GM21447 (cell line): Measurements from ENCODE around the gene SGTA.

ENCODE experiments used
- ATAC-seq: cut with Tn5 transposase; IDR thresholded peaks from one replicate; pipeline ENCODE4 v1.9.1; 2021; ENCODE audit not compliant: unreplicated experiment

SGTA gene

DNA sequence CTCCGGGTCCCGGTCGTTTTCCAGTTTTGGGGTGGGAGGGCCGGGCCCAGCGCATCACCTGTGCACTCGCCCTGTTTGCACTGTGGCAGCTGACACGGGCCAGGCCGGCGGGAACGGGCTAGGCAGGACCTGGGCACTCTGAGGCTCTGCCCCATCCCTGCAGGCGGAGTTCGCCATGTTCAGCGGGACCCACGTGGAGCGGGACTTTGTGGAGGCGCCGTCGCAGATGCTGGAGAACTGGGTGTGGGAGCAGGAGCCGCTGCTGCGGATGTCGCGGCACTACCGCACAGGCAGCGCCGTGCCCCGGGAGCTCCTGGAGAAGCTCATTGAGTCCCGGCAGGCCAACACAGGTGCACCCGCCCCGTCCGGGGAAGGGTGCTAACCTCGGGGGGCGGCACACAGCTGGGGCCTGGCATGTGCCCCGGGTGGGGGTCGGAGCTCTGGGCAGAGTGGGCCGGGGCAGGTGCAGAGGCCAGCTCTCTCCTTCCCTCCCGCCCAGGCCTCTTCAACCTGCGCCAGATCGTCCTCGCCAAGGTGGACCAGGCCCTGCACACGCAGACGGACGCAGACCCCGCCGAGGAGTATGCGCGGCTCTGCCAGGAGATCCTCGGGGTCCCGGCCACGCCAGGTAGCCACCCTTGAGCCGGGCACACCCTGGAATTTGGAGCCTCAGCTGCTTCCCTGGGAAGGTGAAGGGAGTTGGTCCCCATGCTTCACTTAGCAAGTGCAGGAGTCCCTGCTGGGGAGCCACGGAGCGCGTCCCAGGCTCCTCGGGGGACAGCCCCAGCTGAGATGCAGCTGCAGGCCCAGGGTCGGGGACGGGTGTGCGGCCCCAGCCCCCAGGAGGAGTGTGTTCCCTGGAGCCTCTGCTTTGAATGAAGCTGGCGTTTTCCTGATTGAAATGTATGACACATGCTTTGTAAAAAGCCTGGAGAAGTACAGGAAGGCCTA lies 27.3 kb upstream of the SGTA start:
- no peak for ATAC-seq

DNA sequence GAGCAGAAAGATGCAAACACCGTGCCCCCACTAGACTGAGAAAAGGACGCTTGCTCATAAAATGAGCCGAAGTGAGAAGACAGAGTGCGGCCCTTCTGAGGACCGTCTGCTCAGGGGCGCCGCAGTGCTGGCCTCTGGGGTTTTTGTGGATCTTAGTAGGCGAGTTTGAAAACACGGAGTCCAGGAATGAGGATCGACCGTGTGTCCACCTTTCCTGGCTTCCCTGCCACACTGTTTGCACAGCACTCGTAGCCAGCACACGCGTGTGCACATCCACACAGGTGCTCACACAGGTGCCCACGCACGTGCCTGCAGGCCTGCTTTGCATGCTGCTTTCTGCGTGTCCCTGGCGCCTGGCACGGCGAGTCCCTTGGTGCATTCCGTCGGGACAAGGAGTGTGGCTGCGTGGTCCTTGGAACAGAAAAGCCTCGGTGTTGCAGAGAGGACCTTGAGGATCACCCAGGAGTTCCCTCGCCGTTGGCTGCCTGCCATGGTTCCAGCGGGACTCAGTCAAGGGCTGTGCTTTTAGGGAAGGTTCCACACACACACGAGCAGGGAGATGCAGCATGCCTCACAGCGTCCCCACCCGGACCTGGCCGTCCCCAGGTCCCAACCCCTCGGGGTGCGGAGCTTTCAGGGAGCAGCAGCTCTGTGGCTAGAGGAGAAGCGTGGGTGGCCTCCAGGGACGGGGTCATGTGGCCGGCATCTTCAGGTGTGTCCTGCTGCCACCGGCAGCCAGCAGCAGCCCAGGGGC lies 26.5 kb upstream of the SGTA start:
- ATAC-seq = no peak

DNA sequence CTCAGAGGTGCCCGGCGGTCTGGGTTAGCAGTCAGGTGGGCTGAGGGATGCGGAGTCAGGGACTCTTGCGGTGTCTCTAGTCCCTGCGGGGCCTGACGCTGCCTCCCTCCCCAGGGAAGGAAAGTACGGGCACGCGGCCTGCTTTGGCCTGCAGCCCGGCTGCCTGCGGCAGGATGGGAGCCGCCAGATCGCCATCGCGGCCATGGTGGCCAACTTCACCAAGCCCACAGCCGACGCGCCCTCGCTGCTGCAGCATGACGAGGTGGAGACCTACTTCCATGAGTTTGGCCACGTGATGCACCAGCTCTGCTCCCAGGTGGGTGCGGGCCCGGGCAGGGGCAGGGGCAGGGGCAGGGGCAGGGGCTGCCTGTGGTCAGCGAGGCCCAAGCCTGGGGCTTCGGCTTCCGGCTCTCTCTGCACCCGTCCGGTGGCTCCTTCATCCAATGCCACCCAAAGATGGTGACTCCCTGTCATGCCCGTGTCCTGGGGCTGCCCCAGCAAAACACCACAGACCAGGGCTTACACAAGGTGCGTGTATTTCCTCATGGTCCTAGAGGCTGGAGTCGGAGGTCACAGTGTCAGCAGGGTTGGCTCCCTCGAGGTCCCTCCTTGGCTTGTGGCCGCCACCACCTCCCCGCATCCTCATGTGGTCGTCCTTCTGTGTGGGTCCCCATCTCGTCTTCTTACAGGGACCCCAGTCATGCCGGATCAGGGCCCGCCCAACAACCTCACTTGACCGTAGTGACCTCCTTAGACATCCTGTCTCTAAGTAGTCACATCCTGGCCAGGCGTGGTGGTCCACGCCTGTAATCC lies 25.3 kb upstream of the SGTA start:
- ATAC-seq = no peak

DNA sequence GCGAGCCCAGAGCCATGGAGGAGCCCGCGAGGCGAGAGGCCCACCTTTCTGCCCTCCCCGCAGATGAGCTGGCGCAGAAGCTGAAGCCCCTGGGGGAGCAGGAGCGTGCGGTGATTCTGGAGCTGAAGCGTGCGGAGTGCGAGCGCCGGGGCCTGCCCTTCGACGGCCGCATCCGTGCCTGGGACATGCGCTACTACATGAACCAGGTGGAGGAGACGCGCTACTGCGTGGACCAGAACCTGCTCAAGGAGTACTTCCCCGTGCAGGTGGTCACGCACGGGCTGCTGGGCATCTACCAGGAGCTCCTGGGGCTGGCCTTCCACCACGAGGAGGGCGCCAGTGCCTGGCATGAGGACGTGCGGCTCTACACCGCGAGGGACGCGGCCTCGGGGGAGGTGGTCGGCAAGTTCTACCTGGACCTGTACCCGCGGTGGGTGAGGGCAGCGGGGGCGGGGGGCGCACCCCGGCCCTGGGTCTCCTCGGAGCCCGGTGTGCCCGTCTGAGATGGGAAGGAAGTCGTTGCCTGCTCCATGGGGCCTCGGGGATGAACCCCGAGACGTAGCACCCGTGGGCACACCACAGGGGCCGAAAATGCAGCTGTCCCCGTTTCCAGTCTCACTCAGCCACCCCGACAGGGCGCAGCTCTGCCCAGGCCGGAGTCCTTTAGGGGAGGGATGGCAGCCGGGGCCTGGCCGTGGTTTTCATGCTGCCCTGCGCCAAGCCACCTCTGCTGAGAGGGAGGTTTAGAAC lies 24.5 kb upstream of the SGTA start:
- no peak for ATAC-seq

DNA sequence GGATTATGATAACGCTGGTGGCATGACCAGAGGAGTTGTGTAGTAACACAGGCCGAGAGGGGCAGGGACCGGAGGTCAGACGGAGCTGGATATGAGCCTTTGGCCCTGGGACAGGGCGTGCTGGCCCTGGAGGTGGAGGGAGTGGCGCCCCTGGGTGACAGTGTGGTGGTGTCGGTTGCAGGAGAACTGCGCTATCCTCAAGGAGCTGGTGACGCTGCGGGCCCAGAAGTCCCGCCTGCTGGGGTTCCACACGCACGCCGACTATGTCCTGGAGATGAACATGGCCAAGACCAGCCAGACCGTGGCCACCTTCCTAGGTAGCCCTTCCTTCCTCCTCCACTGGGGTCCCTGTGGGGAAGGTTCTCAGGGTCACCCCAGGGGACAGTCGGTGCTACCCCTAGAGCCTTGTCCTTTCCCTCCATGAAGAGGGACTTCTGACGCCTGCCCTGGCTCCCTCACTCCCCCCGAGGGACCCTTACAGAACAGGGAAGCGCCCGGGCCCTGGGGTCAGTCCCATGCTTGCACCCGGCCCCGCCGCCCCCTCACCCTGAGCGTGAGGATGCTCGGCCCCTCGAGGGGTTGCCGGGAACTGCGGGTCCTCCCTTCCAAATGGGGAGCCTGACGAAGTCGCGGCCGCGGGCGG lies 23.8 kb upstream of the SGTA start:
- ATAC-seq = no peak

DNA sequence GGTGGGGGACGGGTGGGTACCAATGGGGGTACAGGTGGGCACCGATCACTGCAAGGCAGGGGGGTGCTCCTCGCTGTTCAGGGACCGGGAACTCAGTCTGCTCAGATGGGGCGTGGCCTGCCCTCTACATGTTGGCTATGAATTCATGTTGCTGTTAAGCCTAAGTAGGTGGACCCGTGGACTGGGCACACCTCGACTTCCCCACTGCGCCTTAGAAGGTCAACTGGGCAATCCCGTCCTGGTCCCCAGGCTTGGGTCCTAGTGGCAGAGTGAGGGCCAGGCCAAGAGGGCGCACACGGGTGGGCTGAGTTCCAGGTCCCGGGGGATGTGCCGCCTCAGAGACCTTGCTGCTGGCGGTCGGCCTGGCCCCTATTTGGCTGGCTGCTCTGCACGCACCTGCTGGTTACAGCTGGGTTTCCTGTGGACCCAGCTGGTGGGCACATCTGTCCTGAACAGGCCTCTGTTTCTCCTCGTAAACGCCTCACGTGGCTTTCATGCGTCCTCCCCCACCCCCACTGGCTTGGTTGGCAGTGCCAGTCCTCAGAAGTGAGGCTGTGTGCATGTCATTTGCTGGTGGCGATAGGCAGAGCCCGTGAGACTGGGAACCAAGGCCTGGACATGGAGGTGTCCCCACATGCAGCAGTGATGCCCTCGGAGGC lies 23.0 kb upstream of the SGTA start:
- ATAC-seq = no peak

DNA sequence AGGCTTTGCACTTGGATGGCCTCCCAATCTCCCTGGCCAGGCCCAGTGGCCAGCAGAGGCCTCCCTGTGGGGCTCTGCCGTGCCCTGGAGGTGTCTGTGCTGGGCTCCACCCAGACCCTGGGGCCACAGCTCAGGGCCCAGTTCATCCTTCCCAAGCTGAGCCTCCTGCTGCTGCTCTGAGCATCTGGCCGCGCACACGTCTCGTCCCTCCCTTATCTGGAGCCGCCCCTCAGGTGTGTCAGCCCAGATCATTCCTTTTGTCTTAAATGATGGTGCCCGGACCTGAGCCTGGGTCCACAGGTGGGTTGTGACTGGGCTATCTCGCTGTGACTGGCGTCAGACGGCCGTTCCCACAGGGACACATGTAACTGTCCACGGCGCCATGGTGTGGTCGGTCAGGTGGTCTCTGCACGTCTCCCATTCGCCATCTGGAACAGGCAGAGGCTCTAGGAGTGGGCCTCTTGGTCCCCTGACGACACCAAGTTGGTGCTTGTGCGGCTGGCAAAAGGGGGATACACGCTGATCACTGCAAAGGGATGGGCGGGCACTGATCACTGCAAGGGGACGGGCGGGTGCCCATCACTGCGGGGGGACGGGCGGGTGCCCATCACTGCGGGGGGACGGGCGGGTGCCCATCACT lies 22.3 kb upstream of the SGTA start:
- ATAC-seq = no peak

DNA sequence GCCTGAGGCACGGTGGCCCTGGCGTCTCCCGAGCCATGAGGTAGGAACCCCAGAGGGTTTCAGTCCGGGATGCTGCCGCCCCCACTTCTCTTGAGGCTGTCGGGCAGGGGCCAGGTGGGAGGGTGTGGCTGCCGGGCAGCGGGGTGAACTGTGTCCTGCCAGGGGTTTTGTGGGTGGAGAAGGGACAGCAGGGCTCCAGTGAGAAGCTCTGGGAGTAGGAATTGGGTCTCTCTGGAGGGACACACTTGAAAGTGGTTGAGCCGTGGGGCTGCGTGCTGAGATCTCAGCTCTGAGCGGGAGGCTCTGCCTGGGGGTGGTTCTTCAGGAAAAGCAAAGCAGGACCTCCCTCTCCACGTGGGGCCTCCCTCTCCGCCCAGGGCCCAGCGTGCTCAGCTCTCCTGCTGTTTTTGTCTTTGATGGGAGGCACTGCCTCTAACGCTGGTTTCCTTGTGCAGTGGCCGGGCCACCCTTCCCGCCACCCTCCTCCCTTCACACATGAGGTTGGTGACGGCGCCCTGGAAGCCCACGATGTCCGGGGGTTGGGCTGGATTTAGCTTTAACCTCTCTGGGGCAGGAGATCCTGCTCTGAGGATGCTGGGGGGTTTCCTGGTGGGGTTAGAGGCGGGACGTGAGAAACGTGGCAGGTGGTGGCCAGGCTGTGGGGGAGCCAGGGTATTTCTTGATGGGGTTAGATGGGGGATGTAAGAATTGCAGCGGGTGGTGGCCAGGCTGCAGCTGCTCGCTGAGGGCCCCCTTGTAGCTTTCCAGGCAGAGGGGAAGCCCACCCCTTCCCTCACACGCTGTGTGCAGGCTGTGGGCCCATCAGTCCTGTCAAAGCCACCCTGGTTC lies 21.3 kb upstream of the SGTA start:
- ATAC-seq = no peak

DNA sequence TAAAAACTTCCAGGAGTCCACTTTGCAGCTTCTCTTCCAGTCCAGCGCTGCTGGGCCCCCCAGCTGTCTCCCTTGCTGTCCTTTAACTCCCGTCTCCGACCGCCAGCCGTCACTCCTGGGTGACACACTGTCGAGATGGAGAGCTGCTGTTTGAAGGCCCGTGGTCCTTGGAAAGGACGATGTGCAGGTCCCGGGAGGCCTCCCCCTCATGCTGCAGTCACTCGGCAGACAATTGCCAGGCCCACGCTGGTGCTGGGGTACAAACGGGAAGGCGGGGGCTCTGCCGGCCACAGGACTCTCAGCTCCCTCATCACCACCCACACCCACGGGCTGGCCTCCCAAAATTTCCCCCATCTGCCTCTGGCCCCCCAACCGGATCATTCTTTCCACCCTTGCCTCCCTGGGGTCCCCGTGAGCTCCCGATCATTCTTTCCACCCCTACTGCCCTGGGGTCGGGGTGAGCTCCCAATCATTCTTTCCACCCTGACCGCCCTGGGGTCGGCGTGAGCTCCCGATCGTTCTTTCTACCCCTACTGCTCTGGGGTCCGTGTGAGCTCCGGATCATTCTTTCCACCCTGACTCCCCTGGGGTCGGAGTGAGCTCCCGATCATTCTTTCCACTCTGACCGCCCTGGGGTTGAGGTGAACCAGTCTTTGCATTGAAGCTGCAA lies 20.5 kb upstream of the SGTA start:
- ATAC-seq = no peak

DNA sequence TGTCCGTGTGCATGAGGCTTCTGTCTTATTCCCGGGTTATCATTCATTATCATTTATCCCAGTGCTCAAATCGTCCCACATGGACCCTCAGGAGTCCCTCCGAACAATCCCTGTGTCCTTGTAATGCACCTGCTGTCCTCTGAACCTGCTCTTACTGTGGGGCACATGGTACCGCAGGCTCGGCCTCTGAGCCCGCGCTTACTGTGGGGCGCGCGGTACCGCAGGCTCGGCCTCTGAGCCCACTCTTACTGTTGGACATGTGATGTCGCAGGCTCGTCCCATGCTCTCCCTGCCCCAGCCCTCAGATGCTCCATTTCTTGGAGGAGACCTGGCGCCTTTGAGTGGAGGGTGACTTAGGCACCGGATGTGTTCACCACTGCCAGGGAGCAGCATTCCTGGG lies 19.8 kb upstream of the SGTA start:
- ATAC-seq = no peak

DNA sequence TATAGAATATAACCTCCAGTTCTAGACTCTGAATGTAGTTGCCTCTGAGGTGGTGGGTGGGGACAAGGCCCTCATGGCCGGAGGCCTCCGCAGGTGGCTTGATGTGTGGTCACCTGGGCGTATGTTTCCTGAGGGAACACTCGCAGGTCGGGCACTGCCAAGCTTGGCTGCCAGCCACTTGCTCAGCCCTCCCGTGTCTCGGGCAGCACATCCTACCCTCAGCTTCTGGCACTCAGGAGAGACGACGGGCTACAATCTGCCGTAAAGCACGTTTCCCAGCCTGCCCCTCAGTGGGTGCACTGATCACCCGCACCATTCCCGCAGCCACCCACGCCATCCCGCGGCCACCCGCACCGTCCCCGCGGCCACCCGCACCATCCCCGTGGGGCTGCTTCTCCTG lies 17.4 kb upstream of the SGTA start:
- ATAC-seq = no peak

DNA sequence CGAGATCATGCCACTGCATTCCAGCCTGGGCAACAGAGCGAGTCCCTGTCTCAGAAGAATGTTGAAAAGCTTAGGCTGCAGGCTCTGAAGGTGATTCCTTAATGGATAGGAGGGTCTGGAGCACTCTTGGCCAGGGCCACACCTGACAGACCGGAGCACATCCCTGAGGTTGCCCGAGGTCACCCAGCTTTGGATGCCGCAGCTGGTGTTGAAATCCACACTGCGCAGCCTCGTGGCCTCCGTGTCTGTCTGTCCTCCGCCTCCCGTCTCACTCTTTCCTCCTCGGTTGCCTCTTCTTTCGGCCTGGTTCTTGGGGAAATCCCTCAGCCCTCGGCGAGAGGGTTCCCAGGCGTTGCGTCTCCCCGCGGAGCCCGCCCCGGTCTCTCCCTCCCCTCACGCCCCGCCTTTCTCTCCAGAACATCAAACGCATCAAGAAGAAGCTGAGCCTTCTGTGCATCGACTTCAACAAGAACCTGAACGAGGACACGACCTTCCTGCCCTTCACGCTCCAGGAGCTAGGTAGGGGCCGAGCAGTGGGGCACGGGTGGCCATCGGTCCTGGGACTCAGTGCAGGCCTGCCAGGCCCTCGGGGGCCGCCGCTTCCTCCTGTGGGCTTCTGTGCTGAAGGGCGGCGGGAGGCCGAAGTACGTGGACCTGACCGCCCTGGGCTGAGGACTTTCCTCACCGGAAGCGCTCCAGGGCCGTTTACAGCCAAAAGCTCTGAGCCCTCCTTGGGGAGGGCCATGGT lies 16.4 kb upstream of the SGTA start:
- ATAC-seq = no peak

DNA sequence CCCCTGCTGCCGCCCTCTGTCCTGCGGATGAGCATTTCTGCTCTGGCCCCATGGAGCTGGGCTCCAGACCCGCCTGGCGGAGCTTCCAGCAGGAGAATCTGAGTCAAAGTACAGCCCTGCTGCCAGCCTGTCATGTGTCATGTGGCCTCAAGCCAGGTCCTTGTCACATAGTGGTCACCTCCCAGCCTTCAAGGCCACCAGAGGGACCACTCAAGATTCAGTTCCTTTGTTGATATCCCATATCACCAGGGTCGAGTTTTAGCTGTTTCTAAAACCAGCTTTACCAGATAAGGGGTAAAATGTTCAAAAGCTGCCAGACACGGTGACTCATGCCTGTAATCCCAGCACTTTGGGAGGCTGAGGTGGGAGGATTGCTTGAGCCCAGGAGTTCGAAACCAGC lies 15.7 kb upstream of the SGTA start:
- ATAC-seq = no peak

DNA sequence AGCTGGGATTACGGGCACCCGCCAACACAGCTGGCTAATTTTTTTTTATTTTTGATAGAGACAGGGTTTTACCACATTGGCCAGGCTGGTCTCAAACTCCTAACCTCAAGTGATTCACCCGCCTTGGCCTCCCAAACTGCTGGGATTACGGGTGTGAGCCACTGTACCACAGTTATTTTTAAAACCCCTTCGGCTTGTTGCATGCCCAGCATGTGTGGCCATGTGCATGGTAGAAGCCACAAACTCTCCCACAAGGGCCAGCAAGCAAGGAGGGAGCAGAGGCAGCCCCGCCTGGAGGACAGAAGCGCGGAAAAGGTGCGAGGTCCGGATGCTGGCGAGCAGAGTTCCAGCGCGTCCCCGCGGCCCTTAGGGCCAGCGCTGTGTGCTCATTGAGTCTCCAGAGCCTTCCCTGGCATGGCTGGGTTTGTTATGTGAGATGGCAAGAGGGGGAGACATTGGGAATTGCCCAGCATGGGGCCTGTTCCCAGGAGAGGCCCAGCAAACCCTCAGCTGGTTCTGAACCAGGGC lies 15.1 kb upstream of the SGTA start:
- no peak for ATAC-seq

DNA sequence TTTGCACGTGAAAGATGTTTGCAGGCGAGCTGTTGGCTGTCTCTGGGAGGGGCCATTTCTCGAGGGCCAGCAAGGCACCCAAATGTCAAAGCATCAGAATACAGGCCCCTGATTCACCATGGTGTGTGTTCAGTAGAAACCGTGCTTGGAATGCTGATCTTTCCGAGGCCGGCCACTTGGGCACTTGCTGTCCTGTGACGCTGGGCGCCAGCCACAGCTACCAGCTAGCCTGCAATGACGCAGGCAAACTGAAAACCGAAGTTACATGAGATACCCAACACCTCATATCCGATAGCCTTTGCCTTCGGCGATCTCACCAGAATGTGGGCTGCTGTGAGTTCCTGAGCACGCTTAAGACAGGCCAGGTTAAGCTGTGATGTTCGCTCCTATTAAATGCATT lies 14.2 kb upstream of the SGTA start:
- no peak for ATAC-seq

DNA sequence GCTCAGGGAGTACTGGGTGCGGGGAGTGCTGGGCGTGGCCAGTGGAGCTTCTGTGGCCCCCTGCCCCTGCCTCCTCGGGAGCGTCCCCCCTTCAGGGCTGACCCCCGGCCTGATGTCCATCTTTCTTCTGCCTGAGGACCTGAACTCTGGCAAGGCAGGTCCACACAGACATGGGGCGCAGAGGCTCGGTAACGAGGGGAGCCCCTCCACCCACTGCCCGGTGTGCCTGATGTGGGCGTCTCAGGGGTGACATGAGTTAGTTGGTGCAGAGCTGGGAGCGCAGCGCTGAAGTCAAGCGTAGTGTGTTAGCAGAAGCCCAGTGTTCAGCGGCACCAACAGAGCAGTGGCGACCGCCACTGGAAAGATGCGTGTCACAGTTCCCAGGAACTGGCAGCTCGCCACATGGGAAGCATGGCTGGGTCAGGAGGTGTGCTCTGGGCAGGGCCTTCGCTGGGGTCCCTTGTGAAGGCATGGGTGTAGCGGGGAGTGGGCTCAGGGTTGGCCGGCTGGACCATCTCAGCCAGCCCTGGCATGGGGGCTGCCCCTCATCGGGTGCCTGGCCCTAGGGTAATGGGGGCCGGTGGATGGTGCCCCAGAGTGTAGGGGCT lies 13.7 kb upstream of the SGTA start:
- ATAC-seq = no peak
